ENCODE data around the gene UBE2S. TPM values are rescaled to one million over a fixed set of nuclear protein-coding genes. Genes with fewer than 3 reads are reported as not detected.

UBE2S gene
- total RNA-seq, 1 experiment from 2014 or later, result 393 TPM

- H3K27ac Mint-ChIP-seq, result no peak overlapping the region
- Histone ChIP-seq H4K20me1 (ENCODE audit: control insufficient read depth, insufficient read depth, insufficient read length) (no peaks in the 10 kb centered on the region), H2BK120ac (ENCODE audit: low read depth, low read length, poor library complexity, severe bottlenecking) (no peak overlapping the region), H3K79me1 (ENCODE audit: insufficient read depth, low read depth, low read length, poor library complexity, severe bottlenecking) (no peaks in the 10 kb centered on the region), H2BK15ac (ENCODE audit: low read depth, low read length) (no peak overlapping the region), H3K27ac (ENCODE audit: insufficient read length, low read depth, low read length) (no peak overlapping the region), H3K4me1 (ENCODE audit: insufficient read depth, low read length) (no peaks in the 10 kb centered on the region), H3K4me2 (ENCODE audit: insufficient read depth, insufficient read length, low read length) (no peak overlapping the region), H3K79me2 (ENCODE audit: insufficient read depth, low read length) (no peaks in the 10 kb centered on the region), H3K18ac (ENCODE audit: insufficient read length, low read depth, low read length) (no peak overlapping the region), H3K23ac (ENCODE audit: insufficient read length, low read depth, low read length) (no peak overlapping the region), H3K9me3 (ENCODE audit: control insufficient read depth, low read depth, low read length) (no peaks in the 10 kb centered on the region), H3K9ac (ENCODE audit: extremely low read depth, insufficient read length, low read length) (no peak overlapping the region), H2AFZ (ENCODE audit: low read length) (no peak overlapping the region), H2BK20ac (ENCODE audit: low read depth, low read length, poor library complexity, severe bottlenecking) (no peak overlapping the region), H3K4ac (ENCODE audit: low read depth, low read length) (no peak overlapping the region), H4K91ac (ENCODE audit: insufficient read length, low read depth, low read length) (no peak overlapping the region), H2BK5ac (ENCODE audit: insufficient read length, low read length) (no peak overlapping the region), H2AK5ac (ENCODE audit: insufficient read length, low read length) (no peak overlapping the region), H4K8ac (replicated peaks; ENCODE audit: insufficient read length, low read depth, low read length) (no peak overlapping the region), H3T11ph (ENCODE audit: low read length) (no peak overlapping the region), H4K5ac (ENCODE audit: insufficient read length, low read depth, low read length) (no peak overlapping the region), H3K56ac (ENCODE audit: insufficient read length, low read depth, low read length) (no peak overlapping the region), H2BK12ac (ENCODE audit: insufficient read length, low read depth, low read length) (no peak overlapping the region), H3K23me2 (ENCODE audit: insufficient read length, low read depth, low read length, poor library complexity, severe bottlenecking) (no peaks in the 10 kb centered on the region), H3K14ac (ENCODE audit: insufficient read depth, low read length) (no peak overlapping the region), H3K27me3 (ENCODE audit: insufficient read depth, low read length) (no peaks in the 10 kb centered on the region)
- H3K27me3 Mint-ChIP-seq (ENCODE audit: low read depth), result peaks cover 43% of the 10 kb centered on the region
- no peak overlapping the region for H3K4me3 Mint-ChIP-seq
- TF ChIP-seq CTCF (conservative IDR thresholded peaks at IDR 0.05), result no peak
- peaks cover 5 to 10% of the 10 kb centered on the region in 2 experiments; a peak in 3 of 4 replicates for H3K4me1 Mint-ChIP-seq
- H3K36me3 Mint-ChIP-seq (ENCODE audit: insufficient read depth in 1 of 3, low read depth in 3 of 3), result no peaks in the 10 kb centered on the region
- DNase-seq, result no peak
- H3K9me3 Mint-ChIP-seq, result peaks cover 0 to 2% of the 10 kb centered on the region in 2 experiments; a peak in 1 of 5 replicates
- WGBS (ENCODE audit: extremely low coverage, insufficient read length, low lambda C conversion rate), result no CpG with 5 or more reads among the region's 3 CpGs
These were observed 16.9 kb upstream of the UBE2S start for GRCh38 chr19:55424518-55424917.
